CD4-positive, alpha-beta T cell treated with Interleukin-1 beta for 1 hour (primary cell): ENCODE results near the gene FARS2.

Experiments used
- DNase-seq, 2 donors: peaks; one replicate each; pipeline ENCODE4 v3.0.0-alpha.2; 2020 to 2022

The FARS2 gene

DNA sequence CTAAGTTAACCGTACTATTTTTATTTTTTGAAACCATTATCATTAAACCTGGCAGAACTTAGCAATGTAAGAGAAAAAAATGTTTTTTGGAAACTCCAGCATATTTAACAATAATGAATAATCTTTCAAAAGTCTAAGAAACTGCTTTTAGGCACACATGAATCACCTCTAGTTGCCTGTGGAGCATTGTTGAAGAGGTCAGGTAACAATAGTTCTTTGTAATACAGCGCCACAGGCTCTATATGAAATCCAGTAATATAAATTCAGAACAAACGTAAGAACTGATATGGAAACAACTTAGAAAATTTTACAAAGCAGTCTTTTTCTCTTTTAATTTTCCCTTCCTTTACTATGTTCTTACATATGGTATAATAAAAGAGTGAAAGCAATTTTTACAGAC is 10.9 kb upstream of the FARS2 start:
- no peak for DNase-seq

DNA sequence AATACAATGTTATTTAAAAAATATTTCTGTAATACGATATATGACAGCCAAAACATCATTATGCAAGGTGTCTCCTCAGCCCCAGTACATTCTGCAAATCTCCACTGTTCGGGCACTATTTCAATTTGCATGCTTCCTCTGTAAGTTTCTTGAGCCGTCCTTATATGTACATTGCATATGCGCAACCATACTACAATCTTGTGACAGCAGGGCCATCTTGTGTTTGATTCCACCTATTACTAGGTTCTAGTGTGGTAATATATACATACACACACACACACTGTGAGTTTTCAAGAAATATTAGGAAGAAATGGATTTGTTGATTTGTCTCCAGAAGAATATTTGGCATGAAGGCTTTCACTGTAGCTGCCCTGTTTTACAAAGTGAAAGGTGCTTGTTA is 10.4 kb upstream of the FARS2 start:
- DNase-seq = no peak

DNA sequence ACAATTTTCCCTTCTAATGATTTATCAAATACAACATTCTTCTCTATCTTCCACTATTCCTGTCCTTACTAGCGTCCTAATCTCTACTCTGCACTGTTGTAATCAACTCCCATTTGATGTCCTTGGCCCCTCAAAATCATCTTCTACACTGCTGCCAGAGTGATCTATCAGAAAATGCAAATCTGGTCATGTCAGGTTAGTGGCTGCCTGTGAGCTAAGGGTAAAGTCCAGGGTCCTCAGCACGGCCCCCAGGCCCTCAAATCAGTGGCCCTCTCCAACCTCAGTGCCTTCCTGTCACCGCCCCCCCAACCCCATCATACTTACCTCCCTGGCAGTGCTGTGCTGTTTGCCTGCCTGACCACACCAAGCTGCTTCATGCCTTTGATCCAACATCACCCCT is 4.4 kb upstream of the FARS2 start:
- DNase-seq = no peak

DNA sequence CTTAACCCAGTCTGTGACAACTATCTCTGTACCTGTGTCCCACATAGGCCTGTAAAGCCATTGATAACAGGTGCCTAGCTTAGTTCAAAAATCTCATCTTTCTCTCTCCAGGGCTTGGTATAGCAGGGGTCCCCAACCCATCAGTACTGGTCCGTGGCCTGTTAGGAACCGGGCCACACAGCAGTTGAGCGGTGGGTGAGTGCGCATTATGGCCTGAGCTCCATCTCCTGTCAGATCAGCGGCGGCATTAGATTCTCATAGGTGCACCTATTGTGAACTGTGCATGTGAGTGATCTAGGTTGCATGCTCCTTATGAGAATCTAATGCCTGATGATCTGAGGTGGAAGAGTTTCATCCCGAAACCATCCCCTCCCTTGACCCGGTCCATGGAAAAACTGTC is 3.9 kb upstream of the FARS2 start:
- no peak for DNase-seq

DNA sequence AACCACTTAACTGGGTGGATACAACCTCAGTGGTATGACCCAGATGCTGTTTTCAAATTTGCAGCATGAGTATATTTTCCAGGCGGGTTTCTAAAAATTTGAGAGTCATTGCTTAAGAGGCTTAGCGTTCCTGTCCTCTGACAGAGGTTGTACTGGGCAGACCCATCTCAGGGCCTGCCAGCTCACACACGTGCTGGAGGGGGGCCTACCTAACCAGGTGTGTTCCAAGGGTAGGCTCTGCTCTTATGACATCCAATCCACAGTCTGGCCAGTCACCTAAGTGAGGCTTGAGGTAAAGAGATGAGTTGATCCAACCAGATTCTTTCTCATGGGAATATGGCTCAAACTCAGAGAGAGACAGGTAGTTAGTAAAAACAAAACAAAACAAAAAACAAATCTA is 1.9 kb upstream of the FARS2 start:
- no peak for DNase-seq

DNA sequence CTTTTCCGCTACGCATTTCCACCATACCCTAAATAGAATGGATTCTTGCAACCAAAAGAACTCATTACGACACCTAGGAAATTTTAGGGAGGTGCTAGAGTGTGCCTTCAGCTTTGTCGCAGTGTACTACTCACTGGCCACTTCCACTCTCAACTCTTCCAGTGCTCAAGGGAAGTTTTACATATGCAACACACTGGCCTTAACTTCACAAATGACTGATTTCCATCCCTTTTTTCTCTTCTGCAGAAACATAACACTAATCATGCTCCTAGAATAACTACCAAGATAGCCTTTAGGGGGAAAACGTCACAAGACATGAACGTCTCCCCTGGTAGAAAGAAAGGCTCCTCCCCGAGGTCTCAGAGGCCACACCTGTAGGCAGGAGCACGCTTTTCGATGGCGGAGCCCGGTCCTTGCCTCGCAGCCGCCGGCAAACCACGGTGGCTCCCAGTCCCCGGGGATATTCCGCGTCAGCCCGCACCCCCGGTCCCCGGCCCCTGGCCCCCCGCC is 1.1 kb upstream of the FARS2 start:
- peak; percentile 76 to 82 for DNase-seq

DNA sequence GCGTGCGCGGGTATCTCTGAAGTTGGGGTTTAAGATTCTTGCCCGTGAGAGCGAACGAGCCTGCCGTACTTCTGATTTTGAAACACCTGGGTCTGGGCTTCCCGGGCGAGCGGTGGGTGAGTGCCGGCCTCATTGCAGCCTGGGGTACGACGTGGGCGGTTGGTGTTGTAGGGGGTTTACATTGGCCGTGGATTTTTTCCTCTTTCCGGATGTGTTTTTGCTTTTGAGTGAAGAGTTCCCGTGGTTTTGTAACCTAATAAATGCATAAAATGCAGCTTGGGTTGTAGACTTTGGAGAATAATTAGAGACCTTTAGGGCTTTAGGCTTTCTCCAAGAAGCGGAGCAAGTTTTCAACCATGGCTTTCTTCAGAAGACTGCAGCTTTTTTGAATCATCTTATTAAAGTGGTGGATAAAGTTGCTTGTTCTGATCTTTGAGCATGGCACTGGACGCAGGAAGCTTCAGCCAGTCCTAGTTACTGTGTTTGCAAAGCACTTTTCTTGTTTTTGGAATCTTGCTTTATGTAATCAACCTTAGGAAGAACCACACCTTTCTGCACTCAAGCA is 314 bp downstream of the FARS2 start:
- DNase-seq = no peak

DNA sequence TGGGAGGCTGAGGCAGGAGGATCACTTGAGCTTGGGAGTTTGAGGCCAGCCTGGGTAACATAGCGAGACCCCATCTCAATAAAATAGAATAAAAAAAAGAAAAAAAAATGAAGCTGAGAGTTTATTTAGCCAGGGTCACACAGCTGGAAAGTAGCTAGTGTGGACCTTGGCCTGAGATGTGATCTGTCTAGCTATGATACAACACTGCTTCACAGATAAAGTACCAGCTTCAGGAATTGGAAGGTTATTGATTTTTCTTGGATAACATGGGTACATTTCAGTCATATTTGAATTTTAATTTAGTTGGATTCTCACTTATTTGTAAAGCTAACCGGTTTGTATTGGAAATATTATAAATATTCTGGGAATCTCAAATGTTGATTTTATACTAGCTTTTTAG is 5.1 kb downstream of the FARS2 start:
- no peak for DNase-seq

DNA sequence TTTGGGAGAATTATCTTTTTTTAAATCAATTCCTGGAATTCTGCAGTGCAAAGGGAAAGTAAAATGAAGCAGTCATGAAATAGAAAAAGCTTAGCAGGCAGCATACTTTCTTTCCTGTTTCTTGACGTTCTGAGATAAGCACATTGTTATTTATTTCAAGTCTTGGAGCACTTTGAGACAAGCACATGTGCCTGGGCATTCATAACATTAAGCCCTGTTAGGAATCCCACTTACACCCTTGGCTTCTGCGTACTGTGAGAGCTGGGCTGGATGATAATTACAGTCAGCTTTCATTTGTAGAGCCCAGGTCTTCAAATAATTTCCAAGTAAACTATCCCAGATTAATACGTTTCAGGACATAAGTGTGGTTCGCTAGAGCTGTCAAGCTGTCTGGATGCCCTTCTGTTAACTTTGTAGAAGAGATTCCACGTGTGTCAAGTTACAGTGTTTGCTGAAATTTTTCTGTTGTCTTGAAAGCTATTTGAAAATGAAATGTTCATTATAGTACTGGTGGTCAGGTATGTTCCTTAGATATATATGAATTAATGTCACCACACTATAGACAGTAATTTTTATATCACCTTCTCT is 8.9 kb downstream of the FARS2 start:
- DNase-seq = no peak

DNA sequence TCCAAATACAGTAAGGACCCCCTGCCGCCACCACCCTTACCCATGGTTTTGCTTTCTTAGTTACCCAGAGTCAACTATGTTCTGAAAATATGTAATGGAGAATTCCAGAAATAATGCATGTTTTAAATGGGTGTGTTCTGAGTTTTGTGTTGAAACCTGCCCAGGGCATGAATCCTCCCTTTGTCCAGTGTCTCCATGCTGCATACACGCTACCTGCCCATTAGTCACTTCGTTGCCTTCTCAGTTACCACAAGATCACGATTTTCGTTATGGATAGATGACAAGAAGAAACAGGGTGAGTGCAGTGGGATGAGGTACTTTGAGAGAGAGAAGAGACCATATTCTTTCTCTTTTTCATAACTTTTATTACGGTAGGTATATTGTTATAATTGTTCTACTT is 10.6 kb downstream of the FARS2 start:
- DNase-seq = no peak

DNA sequence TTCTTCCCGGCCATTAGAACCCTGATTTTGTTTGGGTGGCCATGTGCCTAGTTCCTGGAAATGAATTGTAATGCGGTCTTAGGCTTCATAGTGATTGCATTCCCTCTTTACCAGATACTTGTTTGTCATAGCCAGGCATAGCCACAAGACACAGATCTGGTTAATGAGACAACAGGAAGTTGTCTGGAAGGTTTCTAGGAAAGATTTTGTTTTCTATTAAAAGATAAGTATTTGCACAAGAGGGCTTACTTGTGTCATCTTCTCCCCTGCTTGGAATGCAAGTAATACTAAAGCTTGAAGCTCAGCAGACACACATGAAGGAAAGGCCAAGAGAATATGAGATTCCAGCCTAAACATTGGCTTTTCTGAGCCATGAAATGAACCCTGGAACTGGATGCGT is 12.9 kb downstream of the FARS2 start:
- DNase-seq = no peak

DNA sequence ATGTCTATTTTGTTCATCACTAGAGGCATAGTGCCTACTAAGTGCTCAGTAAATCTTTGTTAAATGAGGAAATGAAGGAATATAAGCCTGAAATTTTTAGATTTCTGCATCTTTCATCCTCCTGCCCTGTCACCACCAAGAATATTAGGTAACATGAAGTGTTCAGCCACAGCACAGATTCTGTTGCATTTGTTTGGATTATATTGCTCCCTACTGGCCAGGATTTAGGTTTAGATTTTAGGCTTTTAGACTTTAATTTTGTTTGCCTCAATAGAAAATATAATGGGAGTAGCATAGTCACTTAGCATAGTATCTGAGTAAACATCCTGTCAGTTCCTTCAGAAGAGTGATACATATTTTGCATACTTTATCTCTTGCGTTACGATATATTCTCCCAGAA is 14.2 kb downstream of the FARS2 start:
- DNase-seq = no peak

DNA sequence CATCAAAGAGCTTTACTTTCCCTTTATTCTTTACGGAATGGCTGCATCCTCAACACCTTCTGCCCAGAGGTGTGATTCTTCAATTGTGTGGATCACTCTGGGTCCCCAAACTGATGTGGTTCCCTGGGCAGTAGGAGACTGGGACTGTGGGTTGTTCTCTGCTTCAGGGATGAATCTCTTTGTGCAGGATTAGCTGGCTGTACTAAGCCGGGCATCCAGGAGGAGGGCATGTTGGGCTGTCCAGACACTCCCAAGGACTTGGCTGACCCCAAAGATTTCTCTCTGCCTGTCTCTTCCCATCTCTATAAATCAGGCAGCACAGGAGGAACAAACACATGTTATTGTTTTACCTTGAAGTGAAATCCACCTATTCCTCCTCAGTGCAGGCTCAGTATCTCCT is 15.3 kb downstream of the FARS2 start:
- no peak for DNase-seq

DNA sequence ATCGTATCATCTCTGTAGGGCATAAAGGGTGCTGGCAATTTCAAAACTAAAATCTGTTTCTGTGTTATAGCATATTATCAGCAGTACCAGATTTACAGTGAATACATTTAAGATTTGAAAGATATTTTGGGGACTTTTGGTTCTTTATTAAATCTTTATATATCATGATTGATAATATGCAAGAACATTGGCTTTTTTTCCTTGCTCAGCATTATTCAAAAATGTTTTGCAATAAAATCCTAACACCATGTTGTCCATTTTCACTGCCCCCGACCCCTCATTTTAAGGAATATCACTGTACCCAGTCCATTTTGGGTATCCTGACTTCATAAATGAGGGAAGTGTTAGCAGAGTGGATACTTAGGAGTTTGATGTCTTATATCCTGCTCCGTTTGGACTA is 16.3 kb downstream of the FARS2 start:
- no peak for DNase-seq

DNA sequence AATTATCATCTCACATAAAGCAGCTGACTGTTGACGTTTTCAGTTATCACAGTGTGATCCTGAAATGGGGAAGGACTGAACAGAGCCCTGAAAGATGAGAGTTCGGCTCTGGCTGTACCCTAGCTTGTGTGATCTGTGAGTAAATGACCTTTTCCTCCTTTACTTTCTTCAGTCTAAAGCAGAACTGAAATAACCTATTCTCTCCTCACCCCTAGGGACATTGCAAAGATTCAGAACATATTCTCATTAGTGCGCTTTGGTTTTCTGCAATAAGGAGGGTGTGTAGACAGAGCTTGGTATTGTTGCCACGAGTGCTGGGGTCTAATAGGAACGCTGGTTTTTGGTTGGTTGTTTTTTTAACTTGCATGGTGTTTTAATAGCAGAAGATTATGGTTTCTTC is 16.7 kb downstream of the FARS2 start:
- DNase-seq = no peak

DNA sequence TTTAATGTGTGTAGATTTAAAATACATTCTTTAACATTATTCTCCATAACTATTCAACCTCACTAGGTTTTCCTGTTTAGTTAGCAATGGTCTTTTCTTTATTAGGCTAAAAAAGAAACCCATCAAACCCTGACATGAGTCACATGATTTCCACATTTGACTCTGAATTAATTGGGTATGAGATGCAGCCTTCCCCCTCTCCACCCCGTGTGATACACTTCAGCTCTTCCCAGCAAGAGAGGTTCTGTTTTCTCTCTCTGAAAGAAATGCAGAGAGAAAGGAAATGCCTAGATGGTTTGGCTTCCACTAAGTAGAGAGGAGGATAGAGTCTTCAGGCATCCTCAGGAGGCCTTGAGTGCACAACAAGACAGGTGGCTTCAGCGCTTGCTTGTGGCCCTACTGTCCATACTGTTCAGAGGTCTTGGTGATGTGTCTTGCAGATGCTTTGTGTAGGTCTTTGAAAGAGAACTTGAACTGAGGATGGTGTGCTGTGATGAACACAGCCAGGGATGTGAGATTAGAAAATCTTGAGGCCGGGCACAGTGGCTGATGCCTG is 17.3 kb downstream of the FARS2 start:
- no peak for DNase-seq

DNA sequence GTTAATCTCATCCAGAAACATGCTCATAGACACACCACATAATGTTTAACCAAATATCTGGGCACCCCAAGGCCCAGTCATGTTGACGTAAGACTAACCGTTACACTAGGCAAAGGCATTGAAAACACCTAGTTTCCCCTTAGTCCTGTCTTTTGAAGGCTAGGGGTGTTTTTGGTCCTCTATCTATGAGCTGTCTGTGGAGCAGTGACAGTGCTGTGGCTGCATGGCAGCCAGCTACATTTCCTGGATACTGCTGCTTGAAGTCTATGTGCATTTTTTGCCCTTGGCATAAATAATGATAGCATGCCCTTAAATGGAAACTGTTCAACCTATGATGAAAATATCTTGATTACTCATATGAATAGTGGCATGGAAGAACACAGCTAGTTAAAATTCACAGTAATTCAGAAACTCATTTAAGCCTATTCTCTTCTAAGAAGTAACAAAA is 18.6 kb downstream of the FARS2 start:
- DNase-seq = no peak

DNA sequence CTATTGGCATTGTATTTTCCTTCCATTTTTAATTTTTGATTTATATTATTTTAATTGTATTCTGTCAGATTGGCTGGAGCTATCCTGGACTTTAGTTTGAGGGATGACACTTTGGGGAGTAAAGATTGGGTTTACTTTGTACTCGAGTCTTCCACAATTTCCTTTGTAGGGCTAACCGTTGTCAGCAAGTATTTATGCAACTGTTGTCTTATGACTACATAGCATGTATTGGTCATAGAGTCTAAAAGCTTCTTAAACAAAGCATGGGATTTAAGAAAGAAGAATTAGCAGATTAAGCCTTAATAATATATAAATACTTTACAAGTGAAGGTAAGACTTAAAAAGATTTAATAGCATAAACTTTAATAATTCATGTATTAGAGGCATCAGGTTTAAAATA is 19.6 kb downstream of the FARS2 start:
- DNase-seq = no peak

DNA sequence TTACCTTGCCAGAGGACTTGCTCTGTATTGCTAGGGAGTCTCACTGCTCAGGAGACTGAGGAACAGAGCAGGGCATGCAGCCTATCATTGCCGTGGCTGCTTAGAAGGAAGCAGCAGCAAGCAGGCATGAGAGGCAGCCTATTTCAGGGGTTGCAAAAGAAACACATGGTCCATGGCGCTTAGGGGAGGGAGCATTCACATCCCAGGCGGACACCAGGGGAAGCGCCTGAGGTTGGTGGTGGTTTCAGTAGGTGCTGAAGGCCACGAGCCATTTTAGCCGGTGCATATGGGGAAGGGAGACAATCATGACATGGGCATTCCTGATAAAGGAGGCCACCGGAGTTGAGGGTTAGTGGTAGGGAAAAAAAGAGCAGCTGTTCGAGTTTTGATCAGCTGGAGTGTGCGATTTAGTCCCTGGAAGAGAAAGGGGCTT is 20.9 kb downstream of the FARS2 start:
- no peak for DNase-seq

DNA sequence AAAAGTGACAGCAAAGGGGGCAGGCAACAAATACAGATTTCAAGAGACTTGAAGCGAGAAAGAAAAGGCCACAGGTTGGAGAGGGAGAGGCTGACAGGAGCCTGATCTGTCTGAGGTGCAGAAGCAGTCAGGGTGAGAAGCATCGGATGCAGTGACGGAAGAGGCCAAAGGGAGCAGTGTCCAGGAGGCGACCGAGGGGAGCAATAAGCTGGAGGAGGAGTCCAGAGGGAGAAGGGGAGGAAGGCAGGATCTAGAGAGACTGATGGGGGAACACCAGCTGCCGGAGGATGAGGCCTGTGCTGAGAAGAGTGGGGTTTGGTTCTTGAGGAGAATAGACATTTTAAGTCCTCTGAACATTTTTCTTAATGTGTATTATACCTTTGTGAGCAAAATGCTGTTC is 23.8 kb downstream of the FARS2 start:
- no peak for DNase-seq

DNA sequence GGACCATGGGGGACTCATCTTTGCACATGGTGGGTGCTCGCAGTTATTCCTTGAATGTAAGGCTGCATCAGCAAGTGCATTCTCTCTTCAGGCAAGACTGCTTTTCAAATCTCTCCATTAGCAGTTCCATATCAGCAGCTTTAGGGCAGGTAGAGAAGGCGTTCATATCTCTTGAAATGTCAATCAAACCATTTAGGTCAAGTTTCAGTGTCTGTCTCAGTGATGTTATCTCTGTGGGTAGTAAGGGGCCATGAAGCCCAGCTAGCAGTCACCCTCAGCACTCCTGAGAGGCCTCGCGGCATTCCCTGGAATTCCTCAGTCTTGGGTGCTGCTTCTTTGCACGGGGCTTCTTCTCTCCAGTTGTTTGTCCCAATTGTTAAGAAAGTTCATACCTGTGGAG is 24.2 kb downstream of the FARS2 start:
- DNase-seq = no peak

DNA sequence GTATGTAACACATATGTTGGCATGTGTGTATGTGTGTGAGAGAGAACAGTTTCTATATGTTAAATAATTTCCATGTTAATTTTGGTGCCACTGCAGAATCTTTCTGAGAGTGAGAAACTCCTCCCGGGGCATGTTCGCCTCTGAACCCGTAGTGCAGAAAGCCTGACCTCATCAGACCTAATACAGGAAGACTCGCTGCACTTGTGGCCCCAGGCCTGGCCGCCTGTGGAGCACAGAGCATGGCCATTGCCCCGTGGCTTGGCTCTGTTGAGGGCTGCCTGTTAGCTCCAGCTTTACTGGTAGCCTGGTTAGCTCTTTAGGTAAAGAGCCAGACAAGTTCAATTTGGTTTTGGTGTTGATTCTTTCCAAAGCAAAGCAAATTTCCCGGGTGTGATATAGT is 25.5 kb downstream of the FARS2 start:
- peak in 1 of 2 donors; percentile 4 for DNase-seq

DNA sequence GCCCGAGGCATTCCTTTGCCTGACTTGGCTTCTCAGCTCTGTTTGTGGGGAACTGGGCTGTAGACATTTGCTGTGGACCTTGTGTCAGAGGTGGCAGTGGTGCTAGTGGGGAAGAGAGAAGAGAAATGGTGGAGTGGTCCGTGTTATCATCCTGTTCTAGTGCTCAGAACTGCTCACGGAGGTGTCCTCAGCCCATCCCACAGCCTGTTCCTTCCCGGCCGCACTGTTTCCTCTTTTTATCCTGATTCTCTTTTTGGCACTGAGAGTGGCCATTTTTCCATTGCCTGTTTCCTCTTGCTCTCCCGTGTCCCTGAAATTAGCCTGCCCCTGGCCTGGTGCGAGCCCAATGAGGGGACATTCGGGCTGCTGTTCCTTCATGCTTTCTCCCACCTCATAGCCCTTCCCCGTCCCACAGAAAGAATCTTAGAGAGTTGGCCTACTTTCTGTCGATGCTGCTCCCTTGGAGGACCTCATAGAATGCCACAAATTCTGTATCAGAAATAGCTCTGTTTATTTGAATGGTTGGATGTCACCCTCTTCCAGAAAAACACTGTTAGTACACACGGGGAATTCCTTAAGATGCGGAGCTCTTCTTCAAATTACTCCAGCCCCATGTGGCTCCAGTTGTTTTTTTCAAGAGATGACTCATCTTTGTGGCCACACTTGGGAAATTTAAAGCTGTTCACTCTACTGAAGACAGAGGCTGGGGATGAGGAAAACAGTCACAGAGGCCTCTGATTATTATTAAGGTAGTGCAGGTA is 26.1 kb downstream of the FARS2 start:
- DNase-seq = no peak

DNA sequence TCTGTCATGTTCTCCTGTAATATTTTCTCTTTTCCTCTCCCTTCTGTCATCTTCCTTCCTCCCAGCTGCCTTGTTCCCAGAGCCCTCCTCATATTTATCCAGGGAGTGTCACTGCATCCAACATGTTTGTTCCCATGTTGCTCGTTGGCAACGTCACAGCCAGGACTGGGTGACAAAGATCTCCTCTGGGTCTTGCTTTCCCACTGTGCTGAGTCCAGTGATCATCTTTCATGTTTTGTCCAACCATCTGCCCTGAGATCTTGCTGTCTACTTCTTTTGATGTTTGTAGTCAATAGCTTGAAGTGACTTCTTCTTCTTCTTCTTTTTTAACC is 26.6 kb downstream of the FARS2 start:
- DNase-seq = no peak
